Measurements from ENCODE around the gene CDC6.

DNA sequence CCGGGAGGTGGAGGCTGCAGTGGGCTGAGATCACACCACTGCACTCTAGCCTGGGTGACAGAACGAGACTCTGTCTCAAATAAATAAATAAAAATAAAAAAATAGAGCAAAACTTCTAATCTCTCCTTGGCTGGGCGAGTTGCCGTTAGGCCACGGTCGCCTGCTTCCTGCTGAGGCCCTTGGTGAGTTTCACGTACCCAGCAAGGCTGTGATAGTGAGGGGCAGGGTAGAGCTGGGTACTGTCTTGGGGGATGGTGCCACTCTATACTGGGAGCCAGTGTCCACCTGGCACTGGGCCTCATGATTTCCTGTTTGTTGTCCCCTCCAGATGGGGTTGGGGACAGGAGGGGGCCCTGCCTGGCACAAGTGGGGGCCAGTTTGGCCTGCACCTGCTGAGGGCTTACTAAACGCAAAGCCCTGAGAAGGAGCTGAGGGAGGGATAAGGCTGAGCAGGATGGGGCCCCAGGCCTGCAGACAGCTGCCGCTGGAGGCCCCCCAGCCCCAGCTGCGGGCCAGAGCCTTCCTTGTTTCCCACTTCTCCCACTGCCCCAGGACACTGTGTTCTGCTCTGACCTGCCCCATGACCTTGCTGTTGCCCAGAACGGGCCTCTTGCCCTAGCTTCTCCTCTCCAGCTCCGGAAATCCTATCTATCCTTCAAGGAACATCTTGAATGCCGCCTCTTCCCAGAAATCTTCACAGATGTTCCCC lies 51.4 kb downstream of the CDC6 start:
- TF ChIP-seq, protein P1, sequence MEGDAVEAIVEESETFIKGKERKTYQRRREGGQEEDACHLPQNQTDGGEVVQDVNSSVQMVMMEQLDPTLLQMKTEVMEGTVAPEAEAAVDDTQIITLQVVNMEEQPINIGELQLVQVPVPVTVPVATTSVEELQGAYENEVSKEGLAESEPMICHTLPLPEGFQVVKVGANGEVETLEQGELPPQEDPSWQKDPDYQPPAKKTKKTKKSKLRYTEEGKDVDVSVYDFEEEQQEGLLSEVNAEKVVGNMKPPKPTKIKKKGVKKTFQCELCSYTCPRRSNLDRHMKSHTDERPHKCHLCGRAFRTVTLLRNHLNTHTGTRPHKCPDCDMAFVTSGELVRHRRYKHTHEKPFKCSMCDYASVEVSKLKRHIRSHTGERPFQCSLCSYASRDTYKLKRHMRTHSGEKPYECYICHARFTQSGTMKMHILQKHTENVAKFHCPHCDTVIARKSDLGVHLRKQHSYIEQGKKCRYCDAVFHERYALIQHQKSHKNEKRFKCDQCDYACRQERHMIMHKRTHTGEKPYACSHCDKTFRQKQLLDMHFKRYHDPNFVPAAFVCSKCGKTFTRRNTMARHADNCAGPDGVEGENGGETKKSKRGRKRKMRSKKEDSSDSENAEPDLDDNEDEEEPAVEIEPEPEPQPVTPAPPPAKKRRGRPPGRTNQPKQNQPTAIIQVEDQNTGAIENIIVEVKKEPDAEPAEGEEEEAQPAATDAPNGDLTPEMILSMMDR (IDR thresholded peaks at IDR 0.05), result no peak
- no peak for TF ChIP-seq POLR2A (IDR thresholded peaks at IDR 0.05)
